Measurements from ENCODE around the gene PHLPP2.
A peak's percentile ranks its signal among the peaks of the same experiment; 100 is the strongest.
"Not testable (repeated sequence)": the region's sequence is repeated elsewhere in the genome, so short reads cannot be mapped to it uniquely, and the experiment has no call there.

The PHLPP2 gene

DNA sequence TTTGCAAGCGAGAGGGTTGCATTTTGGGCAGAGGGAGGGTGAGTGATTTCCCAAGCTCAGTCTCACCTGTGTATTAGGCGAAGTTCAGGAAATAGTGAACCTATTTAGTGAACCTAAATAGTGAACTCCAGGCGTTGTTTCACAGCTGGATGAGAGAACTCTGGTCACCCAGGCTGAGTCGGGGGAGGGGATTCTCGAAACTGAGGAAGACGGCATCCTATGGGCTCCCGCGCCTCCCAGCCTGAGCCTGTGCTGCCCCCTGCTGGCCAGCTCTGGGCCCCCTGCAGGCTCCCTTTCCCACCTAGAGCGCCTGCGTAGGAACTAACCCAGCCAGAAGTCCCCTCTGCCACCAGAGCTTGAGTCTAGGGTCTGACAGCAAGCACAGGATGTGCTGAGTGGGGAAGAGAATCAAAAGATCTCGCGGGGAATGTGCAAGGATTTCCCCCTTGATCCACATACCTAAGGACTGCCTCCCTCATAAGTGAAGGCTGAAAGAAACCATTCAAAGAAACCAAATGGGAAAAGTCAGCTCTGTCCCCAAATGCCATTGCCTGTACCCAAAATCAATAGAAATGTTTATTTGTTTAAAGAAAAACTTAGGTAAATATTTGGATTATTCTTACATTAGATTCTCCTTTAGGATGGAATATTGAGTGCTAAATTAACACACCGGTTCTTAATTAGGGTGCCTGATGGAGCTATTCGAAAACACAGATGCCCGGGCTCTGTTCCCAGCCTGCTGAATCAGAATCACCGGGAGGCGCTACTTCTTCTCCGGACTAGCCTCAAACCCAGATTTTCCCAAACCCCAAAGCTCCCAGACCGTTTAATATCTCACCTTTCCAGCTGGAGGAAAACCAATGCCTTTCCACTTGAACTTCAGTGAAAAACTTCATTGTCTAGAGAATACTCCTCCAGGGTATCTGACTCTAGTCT is 113.3 kb downstream of the PHLPP2 start:
- TF ChIP-seq POLR2AphosphoS5 (IDR thresholded peaks at IDR 0.05; ENCODE audit: low read depth, low read length) (no peak), POU2F2 (IDR thresholded peaks at IDR 0.05; ENCODE audit: low read depth, low read length) (no peak), SPI1 (IDR thresholded peaks at IDR 0.05; ENCODE audit: low read depth, low read length) (no peak), TAF1 (IDR thresholded peaks at IDR 0.05; ENCODE audit: low read depth, low read length) (no peak), PAX5 (IDR thresholded peaks at IDR 0.05; ENCODE audit: insufficient read depth, low read length, severe bottlenecking) (no peak), POLR2A (IDR thresholded peaks at IDR 0.05; ENCODE audit: low read depth, low read length) (no peak)
- DNase-seq (ENCODE audit: insufficient read length, low spot score) (peak; percentile 66), FAIRE-seq (no peak)

DNA sequence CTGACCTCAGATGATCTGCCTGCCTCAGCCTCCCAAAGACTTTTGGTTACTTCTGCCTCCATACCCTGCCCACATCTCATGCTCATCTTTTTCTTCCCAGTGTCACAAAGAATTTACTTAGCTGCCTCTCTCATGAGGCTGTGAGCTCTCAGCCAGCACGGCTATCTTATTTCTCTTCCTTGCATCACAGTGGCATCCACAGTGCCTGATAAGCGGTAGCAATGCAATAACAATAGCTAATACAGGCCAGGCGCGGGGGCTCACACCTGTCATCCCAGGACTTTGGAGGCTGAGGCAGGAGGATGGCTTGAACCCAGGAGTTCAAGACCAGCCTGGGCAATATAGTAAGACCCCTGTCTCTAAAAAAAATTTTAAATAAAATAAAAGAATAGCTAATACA is 114.1 kb downstream of the PHLPP2 start:
- TF ChIP-seq POLR2A (IDR thresholded peaks at IDR 0.05; ENCODE audit: low read depth, low read length) (no peak), POLR2AphosphoS5 (IDR thresholded peaks at IDR 0.05; ENCODE audit: low read depth, low read length) (no peak), POU2F2 (IDR thresholded peaks at IDR 0.05; ENCODE audit: low read depth, low read length) (no peak), TAF1 (IDR thresholded peaks at IDR 0.05; ENCODE audit: low read depth, low read length) (no peak), PAX5 (IDR thresholded peaks at IDR 0.05; ENCODE audit: insufficient read depth, low read length, severe bottlenecking) (no peak), SPI1 (IDR thresholded peaks at IDR 0.05; ENCODE audit: low read depth, low read length) (no peak)
- no peak for DNase-seq (ENCODE audit: insufficient read length, low spot score)
- no peak for FAIRE-seq

DNA sequence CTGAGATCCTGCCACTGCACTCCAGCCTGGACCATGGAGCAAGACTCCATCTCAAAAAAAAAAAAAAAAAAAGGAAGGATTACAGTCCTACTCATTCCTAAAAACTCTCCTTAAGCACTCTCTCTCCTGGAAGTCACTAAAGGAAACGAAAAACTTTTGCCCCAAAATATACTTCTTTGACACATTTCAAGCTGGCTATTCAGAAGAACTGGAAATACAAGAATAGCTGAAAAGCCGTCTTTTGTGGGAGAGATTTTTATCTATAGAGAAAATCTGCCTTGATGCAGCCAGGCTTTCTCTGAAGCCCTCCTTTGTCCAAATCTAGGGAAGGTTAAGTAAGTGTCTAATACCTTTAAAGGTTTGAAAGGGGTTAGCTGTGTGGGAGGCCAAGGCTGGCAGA is 115.4 kb downstream of the PHLPP2 start:
- FAIRE-seq (no peak), DNase-seq (ENCODE audit: insufficient read length, low spot score) (no peak)
- TF ChIP-seq POLR2A (IDR thresholded peaks at IDR 0.05; ENCODE audit: low read depth, low read length) (no peak), TAF1 (IDR thresholded peaks at IDR 0.05; ENCODE audit: low read depth, low read length) (no peak), POLR2AphosphoS5 (IDR thresholded peaks at IDR 0.05; ENCODE audit: low read depth, low read length) (no peak), SPI1 (IDR thresholded peaks at IDR 0.05; ENCODE audit: low read depth, low read length) (no peak), PAX5 (IDR thresholded peaks at IDR 0.05; ENCODE audit: insufficient read depth, low read length, severe bottlenecking) (no peak), POU2F2 (IDR thresholded peaks at IDR 0.05; ENCODE audit: low read depth, low read length) (no peak)

DNA sequence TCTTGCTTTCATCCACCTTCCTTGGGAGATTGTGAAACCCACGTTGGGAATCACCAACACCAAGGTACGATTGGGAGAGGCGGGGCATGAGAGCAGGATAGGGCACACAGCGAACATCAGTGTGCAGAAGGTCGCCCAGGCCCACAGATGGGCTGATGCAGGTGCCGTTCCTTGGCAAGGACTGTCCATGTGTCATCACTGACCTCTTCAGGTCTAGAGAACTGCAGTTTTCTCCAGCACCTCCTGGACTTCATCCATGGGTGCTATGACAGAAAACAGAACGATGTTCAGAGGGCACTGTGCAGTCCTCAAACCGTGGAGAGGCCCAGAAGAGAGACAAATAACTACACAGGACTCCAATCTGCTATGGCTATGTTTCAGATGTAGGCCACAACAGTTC is 123.7 kb downstream of the PHLPP2 start:
- FAIRE-seq (no peak), DNase-seq (ENCODE audit: insufficient read length, low spot score) (no peak)
- TF ChIP-seq POU2F2 (IDR thresholded peaks at IDR 0.05; ENCODE audit: low read depth, low read length) (no peak), POLR2A (IDR thresholded peaks at IDR 0.05; ENCODE audit: low read depth, low read length) (no peak), PAX5 (IDR thresholded peaks at IDR 0.05; ENCODE audit: insufficient read depth, low read length, severe bottlenecking) (no peak), TAF1 (IDR thresholded peaks at IDR 0.05; ENCODE audit: low read depth, low read length) (no peak), POLR2AphosphoS5 (IDR thresholded peaks at IDR 0.05; ENCODE audit: low read depth, low read length) (no peak), SPI1 (IDR thresholded peaks at IDR 0.05; ENCODE audit: low read depth, low read length) (no peak)

DNA sequence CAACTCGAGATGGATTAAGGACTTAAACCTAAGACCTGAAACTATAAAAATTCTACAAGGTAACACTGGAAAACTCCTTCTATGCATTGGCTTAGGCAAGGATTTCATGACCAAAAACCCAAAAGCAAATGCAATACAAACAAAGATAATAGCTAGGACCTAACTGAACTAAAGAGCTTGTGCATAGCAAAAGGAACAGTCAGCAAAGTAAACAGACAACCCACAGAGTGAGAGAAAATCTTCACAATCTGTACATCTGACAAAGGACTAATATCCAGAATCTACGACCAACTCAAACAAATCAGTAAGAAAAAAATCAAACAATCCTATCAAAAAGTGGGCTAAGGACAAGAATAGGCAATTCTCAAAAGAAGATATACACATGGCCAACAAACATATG is 126.1 kb downstream of the PHLPP2 start:
- not testable (repeated sequence) for FAIRE-seq

DNA sequence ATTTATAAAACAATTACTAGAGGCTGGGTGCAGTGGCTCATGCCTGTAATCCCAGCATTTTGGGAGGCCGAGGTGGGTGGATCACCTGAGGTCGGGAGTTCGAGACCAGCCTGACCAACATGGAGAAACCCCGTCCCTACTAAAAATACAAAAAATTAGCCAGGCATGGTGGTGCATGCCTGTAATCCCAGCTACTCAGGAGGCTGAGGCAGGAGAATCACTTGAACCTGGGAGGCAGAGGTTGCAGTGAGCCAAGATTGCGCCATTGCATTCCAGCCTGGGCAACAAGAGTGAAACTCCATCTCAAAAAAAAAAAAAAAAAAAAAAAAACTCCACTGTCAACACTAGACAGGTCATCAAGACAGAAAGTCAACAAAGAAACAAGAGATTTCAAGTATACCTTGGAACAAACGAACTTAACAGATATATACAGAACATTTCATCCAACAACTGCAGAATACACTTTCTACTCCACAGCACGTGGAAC is 129.1 kb downstream of the PHLPP2 start:
- not testable (repeated sequence) for DNase-seq (ENCODE audit: insufficient read length, low spot score); FAIRE-seq

More for the DNA sequence above, 126.1 kb downstream of the PHLPP2 start:
- DNase-seq (ENCODE audit: insufficient read length, low spot score), result not testable (repeated sequence)

Measured in GM12891 (cell line).